HCT116 (cell line): ENCODE measurements around the gene CHN1. TPM values are rescaled to one million over a fixed set of nuclear protein-coding genes. Genes with fewer than 3 reads are reported as not detected.

Experiments used
- ATAC-seq: fragments of 200-7000 bp; cut with Tn5 transposase; 2 replicates; pipeline ENCODE4 v1.9.1; 2020; ENCODE audit warnings: mild to moderate bottlenecking, moderate library complexity
- BruUV-seq: library from RNA; stranded (reverse); fragments of 400-500 nt; replicated peaks from 2 replicates; lab custom pipeline; 2021; lab: Mats Ljungman, UMichigan
- CTCF ChIA-PET: fragments of 300-600 bp; sonication (Branson Sonifier 250); formaldehyde crosslinking; loops from one replicate; lab custom pipeline; 2021; ENCODE audit warnings: antibody characterized with exemption; lab: Charles Lee
- POLR2A ChIA-PET: fragments of 300-600, 350-600 bp; sonication (Branson Sonifier 250); formaldehyde crosslinking; loops from one replicate; lab custom pipeline; 2021; ENCODE audit warnings: antibody characterized with exemption; lab: Charles Lee
- RAD21 ChIA-PET, 2 experiments: fragments of 300-600 bp; sonication (Branson Sonifier 250); formaldehyde crosslinking; loops; one replicate each; lab custom pipeline; 2023; ENCODE audit warnings: low total read pairs in 2 of 2; ENCODE audit not compliant: uncharacterized antibody in 2 of 2, unreplicated experiment in 2 of 2, low non-redundant PET in 1 of 2; lab: Charles Lee
- DNase-seq: peaks from one replicate; pipeline ENCODE4 v3.0.0-alpha.2; 2010; ENCODE audit warnings: low read depth, low spot score
- H2AFZ ChIP-seq: fragments of 200-600 bp; shearing (Covaris generic), sonication (generic); 2 replicates; pipeline ENCODE4 v1.6.1; 2017; ENCODE audit warnings: low read depth, mixed run types, mixed read lengths, antibody characterized with exemption, low read length; ENCODE audit not compliant: poor library complexity, severe bottlenecking
- H3K27ac ChIP-seq: 2 replicates; pipeline ENCODE4 v1.5.1; 2012; ENCODE audit warnings: low read depth, low read length
- H3K27me3 ChIP-seq: fragments of 200-600 bp; sonication (generic); 2 replicates; pipeline ENCODE4 v1.6.1; 2016; ENCODE audit warnings: mixed run types, low read length, mixed read lengths; ENCODE audit not compliant: insufficient read depth
- H3K36me3 ChIP-seq, 2 experiments: fragments of 200-500 bp in 1 of 2; fragments of 200-600 bp in 1 of 2; sonication (Bioruptor generic) in 1 of 2; sonication (generic) in 1 of 2; 2 replicates each; pipeline versions ENCODE4 v1.5.1 to v1.6.1; 2014 to 2016; ENCODE audit warnings: low read length in 2 of 2, inconsistent platforms in 1 of 2, mixed read lengths in 1 of 2, mixed run types in 1 of 2; ENCODE audit not compliant: insufficient read depth in 2 of 2, control insufficient read depth in 1 of 2
- H3K4me1 ChIP-seq, 2 experiments: fragments of 200-600 bp in 1 of 2; sonication (generic) in 1 of 2; 2 replicates each; pipeline versions ENCODE4 v1.5.1 to v1.6.1; 2012 to 2017; ENCODE audit warnings: low read length in 2 of 2, inconsistent platforms in 1 of 2, mild to moderate bottlenecking in 1 of 2, mixed read lengths in 1 of 2, mixed run types in 1 of 2, moderate library complexity in 1 of 2; ENCODE audit not compliant: insufficient read depth in 2 of 2, control insufficient read depth in 1 of 2
- H3K4me2 ChIP-seq: fragments of 200-600 bp; sonication (generic); 2 replicates; pipeline ENCODE4 v1.6.1; 2017; ENCODE audit warnings: mixed run types, low read length, mixed read lengths
- H3K4me3 ChIP-seq, 2 experiments: fragments of 200-600 bp in 1 of 2; sonication (generic) in 1 of 2; replicated peaks in 1 of 2; 2 replicates each; pipeline ENCODE4 v1.5.1; 2011 to 2016; ENCODE audit warnings: low read length in 2 of 2, control low read depth in 1 of 2, low read depth in 1 of 2, mild to moderate bottlenecking in 1 of 2, mixed read lengths in 1 of 2, mixed run types in 1 of 2
- H3K79me2 ChIP-seq: fragments of 200-600 bp; sonication (generic); 2 replicates; pipeline ENCODE4 v1.6.1; 2017; ENCODE audit warnings: mild to moderate bottlenecking, mixed run types, low read length, moderate library complexity, mixed read lengths; ENCODE audit not compliant: insufficient read depth
- H3K9ac ChIP-seq: fragments of 200-600 bp; sonication (generic); 2 replicates; pipeline ENCODE4 v1.6.1; 2016; ENCODE audit warnings: low read length, mixed read lengths
- H3K9me2 ChIP-seq: fragments of 200-600 bp; sonication (generic), shearing (Covaris generic); 2 replicates; pipeline ENCODE4 v1.6.1; 2017; ENCODE audit warnings: mixed run types, mild to moderate bottlenecking, moderate library complexity; ENCODE audit not compliant: insufficient read depth
- H3K9me3 ChIP-seq, 2 experiments: fragments of 200-500 bp in 1 of 2; fragments of 200-600 bp in 1 of 2; sonication (Bioruptor generic) in 1 of 2; sonication (generic) in 1 of 2; 2 replicates each; pipeline ENCODE4 v1.6.1; 2014 to 2017; ENCODE audit warnings: low read length in 2 of 2, mixed read lengths in 2 of 2, inconsistent platforms in 1 of 2, low read depth in 1 of 2, mild to moderate bottlenecking in 1 of 2, mixed run types in 1 of 2, moderate library complexity in 1 of 2; ENCODE audit not compliant: control insufficient read depth in 1 of 2, insufficient read depth in 1 of 2
- H4K20me1 ChIP-seq: fragments of 200-600 bp; sonication (generic), shearing (Covaris generic); 2 replicates; pipeline ENCODE4 v1.6.1; 2017; ENCODE audit warnings: mixed run types, mild to moderate bottlenecking, moderate library complexity; ENCODE audit not compliant: insufficient read depth
- ATF3 ChIP-seq: IDR thresholded peaks from 2 replicates; pipeline ENCODE4 v1.6.1; 2012
- CBX3 ChIP-seq: IDR thresholded peaks from 2 replicates; pipeline ENCODE4 v1.6.1; 2012; ENCODE audit warnings: low read depth
- CEBPB ChIP-seq: IDR thresholded peaks from 2 replicates; pipeline ENCODE4 v1.6.1; 2012; ENCODE audit warnings: low read depth
- EGR1 ChIP-seq: IDR thresholded peaks from 2 replicates; pipeline ENCODE4 v1.6.1; 2012; ENCODE audit warnings: low read depth
- ELF1 ChIP-seq: IDR thresholded peaks from 2 replicates; pipeline ENCODE4 v1.6.1; 2012; ENCODE audit warnings: low read depth, borderline replicate concordance
- EZH2 ChIP-seq: fragments of 200-600 bp; sonication (generic); IDR thresholded peaks from 2 replicates; pipeline ENCODE4 v1.6.1; 2017; ENCODE audit warnings: antibody characterized with exemption, mixed run types
- EZH2phosphoT487 ChIP-seq: fragments of 200-600 bp; IDR thresholded peaks from 2 replicates; pipeline ENCODE4 v1.6.1; 2018; ENCODE audit warnings: antibody characterized with exemption, borderline replicate concordance
- FOSL1 ChIP-seq: IDR thresholded peaks from 2 replicates; pipeline ENCODE4 v1.6.1; 2012; ENCODE audit warnings: low read depth
- JUND ChIP-seq: IDR thresholded peaks from 2 replicates; pipeline ENCODE4 v1.6.1; 2012
- MAX ChIP-seq: IDR thresholded peaks from 2 replicates; pipeline ENCODE4 v1.6.1; 2012
- POLR2AphosphoS5 ChIP-seq: IDR thresholded peaks from 2 replicates; pipeline ENCODE4 v1.6.1; 2011; ENCODE audit warnings: mild to moderate bottlenecking, low read depth, low read length, moderate library complexity
- RAD21 ChIP-seq: IDR thresholded peaks from 2 replicates; pipeline ENCODE4 v1.6.1; 2012; ENCODE audit warnings: low read depth, mild to moderate bottlenecking
- REST ChIP-seq: IDR thresholded peaks from 2 replicates; pipeline ENCODE4 v1.6.1; 2012; ENCODE audit warnings: low read depth
- SIN3A ChIP-seq: IDR thresholded peaks from 2 replicates; pipeline ENCODE4 v1.6.1; 2012; ENCODE audit warnings: low read depth
- SP1 ChIP-seq: IDR thresholded peaks from 2 replicates; pipeline ENCODE4 v1.6.1; 2012; ENCODE audit warnings: low read depth
- SRF ChIP-seq: IDR thresholded peaks from 2 replicates; pipeline ENCODE4 v1.6.1; 2012; ENCODE audit warnings: low read depth
- TCF7L2 ChIP-seq: IDR thresholded peaks from 2 replicates; pipeline ENCODE4 v1.7.0; 2011; ENCODE audit warnings: borderline replicate concordance, inconsistent platforms; ENCODE audit not compliant: insufficient read depth, insufficient read length; ENCODE audit errors: extremely low read depth
- YY1 ChIP-seq: IDR thresholded peaks from 2 replicates; pipeline ENCODE4 v1.6.1; 2011; ENCODE audit warnings: low read length, low read depth, moderate library complexity, mild to moderate bottlenecking; ENCODE audit not compliant: insufficient replicate concordance; ENCODE audit errors: extremely low read depth
- ZFX ChIP-seq: fragments of 450-650 bp; IDR thresholded peaks from 2 replicates; pipeline ENCODE4 v1.6.1; 2017
- ZNF274 ChIP-seq: fragments of 200-500 bp; sonication (Bioruptor generic); IDR thresholded peaks from 2 replicates; pipeline ENCODE4 v1.6.1; 2014; ENCODE audit warnings: mild to moderate bottlenecking, low read depth, low read length, inconsistent platforms
- intact Hi-C: fragments of 100-400 bp; cut with micrococcal nuclease; formaldehyde crosslinking; loops from 2 replicates; pipeline ENCODE4 v1.10.0; 2022
- total RNA-seq: library from RNA; stranded (reverse); gene quantifications from one replicate; pipeline ENCODE4 v1.2.1, GENCODE V29; 2021; ENCODE audit not compliant: unreplicated experiment

The CHN1 gene
- total RNA-seq, 1 experiment from 2014 or later, result 3.6 TPM

- H3K27ac ChIP-seq, result no peak overlapping the region
- H3K79me2 ChIP-seq, result no peaks in the 10 kb centered on the region
- ChIA-PET CTCF (no interaction called here), RAD21 (no interaction called here), POLR2A (no interaction called here)
- H4K20me1 ChIP-seq, result no peaks in the 10 kb centered on the region
- no peak for DNase-seq
- H3K36me3 ChIP-seq, result no peaks in the 10 kb centered on the region
- ATAC-seq, result no peak
- no peaks in the 10 kb centered on the region for H3K27me3 ChIP-seq
- intact Hi-C loops, result no loop called here
- H2AFZ ChIP-seq, result no peak overlapping the region
- no peak overlapping the region for H3K4me2 ChIP-seq
- no TSS peak for BruUV-seq
- no peaks in the 10 kb centered on the region for H3K9me2 ChIP-seq
- no peak overlapping the region for H3K9ac ChIP-seq
- H3K4me3 ChIP-seq, result no peak overlapping the region
- no peaks in the 10 kb centered on the region for H3K9me3 ChIP-seq
- no peaks in the 10 kb centered on the region for H3K4me1 ChIP-seq
- no peak for TF ChIP-seq EZH2
- TF ChIP-seq SP1, result no peak
- TF ChIP-seq POLR2AphosphoS5, result no peak
- TF ChIP-seq ELF1, result no peak
- TF ChIP-seq CBX3, result no peak
- TF ChIP-seq ZFX, result no peak
- TF ChIP-seq RAD21, result no peak
- TF ChIP-seq JUND, result no peak
- no peak for TF ChIP-seq ZNF274
- TF ChIP-seq FOSL1, result no peak
- no peak for TF ChIP-seq REST
- TF ChIP-seq EZH2phosphoT487, result no peak
- no peak for TF ChIP-seq TCF7L2
- no peak for TF ChIP-seq YY1
- no peak for TF ChIP-seq EGR1
- TF ChIP-seq ATF3, result no peak
- TF ChIP-seq MAX, result no peak
- no peak for TF ChIP-seq SRF
- TF ChIP-seq CEBPB, result no peak
- no peak for TF ChIP-seq SIN3A
Measured at GRCh38 chr2:175025233-175025632, 20.1 kb upstream of the CHN1 start.
